A673 (cell line): ENCODE data around the gene EGLN1. TPM values are rescaled to one million over a fixed set of nuclear protein-coding genes. Genes with fewer than 3 reads are reported as not detected.

Experiments
- BruUV-seq: library from RNA; stranded (reverse); fragments of 400-500 nt; replicated peaks from 2 replicates; lab custom pipeline; 2021; lab: Mats Ljungman, UMichigan
- CTCF ChIA-PET: fragments of 300-600 bp; sonication (Branson Sonifier 250); formaldehyde crosslinking; loops from one replicate; lab custom pipeline; 2022; ENCODE audit warnings: antibody characterized with exemption; lab: Charles Lee
- POLR2A ChIA-PET: fragments of 300-600 bp; sonication (Branson Sonifier 250); formaldehyde crosslinking; loops from one replicate; lab custom pipeline; 2022; ENCODE audit warnings: antibody characterized with exemption; ENCODE audit not compliant: low non-redundant PET; lab: Charles Lee
- DNase-seq: peaks from one replicate; pipeline ENCODE4 v3.0.0-alpha.2; 2015; ENCODE audit warnings: low spot score
- H3K27ac ChIP-seq: fragments of 200-600 bp; sonication (generic); 2 replicates; pipeline ENCODE4 v1.5.1; 2016; ENCODE audit warnings: mixed run types, low read depth, mild to moderate bottlenecking, mixed read lengths, antibody characterized with exemption, low read length; ENCODE audit not compliant: poor library complexity, severe bottlenecking
- H3K27me3 ChIP-seq: fragments of 200-600 bp; sonication (generic); replicated peaks from 2 replicates; pipeline ENCODE4 v1.6.1; 2017; ENCODE audit warnings: mixed run types, low read depth, mild to moderate bottlenecking, mixed read lengths, antibody characterized with exemption, low read length; ENCODE audit not compliant: insufficient read depth, poor library complexity
- H3K36me3 ChIP-seq: fragments of 200-600 bp; sonication (generic); 2 replicates; pipeline ENCODE4 v1.6.1; 2016; ENCODE audit warnings: mixed run types, mild to moderate bottlenecking, mixed read lengths, antibody characterized with exemption, low read length; ENCODE audit not compliant: insufficient read depth, poor library complexity, severe bottlenecking
- H3K4me1 ChIP-seq: fragments of 200-600 bp; sonication (generic); 2 replicates; pipeline ENCODE4 v1.6.1; 2017; ENCODE audit warnings: mixed run types, mild to moderate bottlenecking, mixed read lengths, antibody characterized with exemption, low read length; ENCODE audit not compliant: insufficient read depth, poor library complexity, severe bottlenecking
- H3K4me3 ChIP-seq: fragments of 200-600 bp; sonication (generic); 2 replicates; pipeline ENCODE4 v1.5.1; 2016; ENCODE audit warnings: low read depth, mixed run types, mild to moderate bottlenecking, mixed read lengths, low read length; ENCODE audit not compliant: poor library complexity, severe bottlenecking
- H3K9me3 ChIP-seq: fragments of 200-600 bp; sonication (generic); 2 replicates; pipeline ENCODE4 v1.6.1; 2016; ENCODE audit warnings: mixed run types, low read depth, mild to moderate bottlenecking, mixed read lengths, antibody characterized with exemption, low read length; ENCODE audit not compliant: poor library complexity, severe bottlenecking
- CTCF ChIP-seq: fragments of 300-800, 200-600 bp; sonication (generic); conservative IDR thresholded peaks from 2 replicates; pipeline ENCODE4 v1.5.1; 2017; ENCODE audit warnings: low read depth, mild to moderate bottlenecking, antibody characterized with exemption, low read length, moderate library complexity, mixed read lengths
- EZH2 ChIP-seq: fragments of 200-600 bp; sonication (generic); IDR thresholded peaks from 2 replicates; pipeline ENCODE4 v1.6.1; 2017; ENCODE audit warnings: borderline replicate concordance, low read depth, mild to moderate bottlenecking, mixed read lengths, antibody characterized with exemption, low read length; ENCODE audit not compliant: poor library complexity, severe bottlenecking
- intact Hi-C: fragments of 100-400 bp; cut with micrococcal nuclease; formaldehyde crosslinking; loops from one replicate; pipeline ENCODE4 v1.10.0; 2022; ENCODE audit not compliant: unreplicated experiment
- total RNA-seq: library from RNA; stranded (reverse); gene quantifications from 2 replicates; pipeline ENCODE4 v1.2.3, GENCODE V29; 2021

The EGLN1 gene
- total RNA-seq, 1 experiment from 2014 or later = 30.4 TPM

- Histone ChIP-seq H3K4me1 (no peaks in the 10 kb centered on the region), H3K9me3 (no peaks in the 10 kb centered on the region), H3K36me3 (peaks cover 28% of the 10 kb centered on the region), H3K27ac (no peak overlapping the region), H3K4me3 (no peak overlapping the region), H3K27me3 (no peaks in the 10 kb centered on the region)
- POLR2A ChIA-PET = interaction anchor here (0.7 kb wide), 1 partner anchor 17 kb away, joined by 3 read pairs; the partner anchor contains the start of gene EXOC8
- CTCF ChIA-PET = no interaction called here
- intact Hi-C loops = no loop called here
- no TSS peak for BruUV-seq
- no peak for DNase-seq
- TF ChIP-seq EZH2 (no peak), CTCF (no peak)
Observed at GRCh38 chr1:231355171-231355570, 66.9 kb downstream of the EGLN1 start.

- Histone ChIP-seq H3K36me3 (peaks cover 28% of the 10 kb centered on the region), H3K27me3 (no peaks in the 10 kb centered on the region), H3K4me3 (no peak overlapping the region), H3K27ac (no peak overlapping the region), H3K9me3 (no peaks in the 10 kb centered on the region), H3K4me1 (no peaks in the 10 kb centered on the region)
- ChIA-PET CTCF (no interaction called here), POLR2A (interaction anchor here (0.7 kb wide), 1 partner anchor 17 kb away, joined by 3 read pairs; the partner anchor contains the start of gene EXOC8)
- no peak for DNase-seq
- intact Hi-C loops = no loop called here
- no peak for TF ChIP-seq EZH2
- no peak for TF ChIP-seq CTCF
- BruUV-seq = no TSS peak
Observed at GRCh38 chr1:231354330-231355020, 67.6 kb downstream of the EGLN1 start.

GRCh38 chr1:231353086-231353485 lies 69.0 kb downstream of the EGLN1 start:
- no TSS peak for BruUV-seq
- intact Hi-C loops = no loop called here

More at GRCh38 chr1:231353086-231353485, 69.0 kb downstream of the EGLN1 start:
- ChIA-PET POLR2A (no interaction called here), CTCF (no interaction called here)
- no peak for TF ChIP-seq EZH2
- no peak for TF ChIP-seq CTCF
- Histone ChIP-seq H3K4me3 (no peak overlapping the region), H3K9me3 (no peaks in the 10 kb centered on the region), H3K36me3 (peaks cover 36% of the 10 kb centered on the region), H3K27ac (no peak overlapping the region), H3K4me1 (no peaks in the 10 kb centered on the region), H3K27me3 (no peaks in the 10 kb centered on the region)
- DNase-seq = no peak
